HCEC 1CT (cell line): ENCODE results near the gene ST6GALNAC4.

Source experiments
- DNase-seq: peaks from one replicate; pipeline ENCODE4 v3.0.0-alpha.2; 2017

The ST6GALNAC4 gene

DNA sequence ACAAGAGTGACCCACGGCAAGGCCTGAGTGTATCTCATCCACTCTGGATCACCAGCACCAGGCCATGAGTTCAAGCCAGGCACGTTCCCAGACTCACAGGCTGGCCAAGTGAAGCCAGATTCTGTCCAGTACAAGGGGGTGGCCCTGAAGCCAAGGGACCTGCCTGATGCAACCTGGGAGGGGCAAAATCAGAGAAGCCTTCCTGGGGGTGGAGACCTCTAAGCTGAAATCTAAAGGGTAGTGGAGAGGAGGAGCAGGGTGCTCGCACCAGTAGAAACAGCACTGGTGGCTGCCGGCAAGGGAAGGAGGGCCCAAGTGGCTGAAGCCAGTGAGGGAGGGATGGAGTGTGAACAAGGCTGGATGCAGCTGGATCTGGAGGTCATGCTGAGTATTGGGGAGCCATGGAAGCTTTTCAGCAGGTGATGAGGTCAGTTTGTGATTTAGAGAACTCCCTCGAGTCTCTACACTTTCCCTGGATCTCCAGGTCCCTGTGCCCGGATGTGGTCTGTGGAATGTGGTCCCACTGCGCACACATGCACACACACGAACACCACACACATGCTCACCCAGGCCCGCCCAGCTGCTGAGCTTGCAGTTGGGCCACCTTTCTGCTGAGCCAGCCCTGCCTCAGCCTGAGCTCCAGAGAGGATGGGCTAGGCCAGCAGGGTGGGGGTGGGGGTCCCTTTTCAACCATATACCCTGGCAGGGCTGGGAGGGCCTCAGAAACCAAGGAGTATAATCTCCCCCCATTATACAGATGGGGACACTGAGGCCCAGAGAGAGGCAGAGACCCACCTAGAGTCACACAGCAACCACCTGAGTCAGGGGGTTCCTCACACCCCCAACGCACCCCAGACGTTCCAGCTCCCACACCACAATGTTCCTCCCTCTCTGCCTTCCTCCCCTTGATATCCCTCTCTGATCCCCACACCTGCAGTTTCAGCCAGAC lies 12.1 kb upstream of the ST6GALNAC4 start:
- DNase-seq: no peak

DNA sequence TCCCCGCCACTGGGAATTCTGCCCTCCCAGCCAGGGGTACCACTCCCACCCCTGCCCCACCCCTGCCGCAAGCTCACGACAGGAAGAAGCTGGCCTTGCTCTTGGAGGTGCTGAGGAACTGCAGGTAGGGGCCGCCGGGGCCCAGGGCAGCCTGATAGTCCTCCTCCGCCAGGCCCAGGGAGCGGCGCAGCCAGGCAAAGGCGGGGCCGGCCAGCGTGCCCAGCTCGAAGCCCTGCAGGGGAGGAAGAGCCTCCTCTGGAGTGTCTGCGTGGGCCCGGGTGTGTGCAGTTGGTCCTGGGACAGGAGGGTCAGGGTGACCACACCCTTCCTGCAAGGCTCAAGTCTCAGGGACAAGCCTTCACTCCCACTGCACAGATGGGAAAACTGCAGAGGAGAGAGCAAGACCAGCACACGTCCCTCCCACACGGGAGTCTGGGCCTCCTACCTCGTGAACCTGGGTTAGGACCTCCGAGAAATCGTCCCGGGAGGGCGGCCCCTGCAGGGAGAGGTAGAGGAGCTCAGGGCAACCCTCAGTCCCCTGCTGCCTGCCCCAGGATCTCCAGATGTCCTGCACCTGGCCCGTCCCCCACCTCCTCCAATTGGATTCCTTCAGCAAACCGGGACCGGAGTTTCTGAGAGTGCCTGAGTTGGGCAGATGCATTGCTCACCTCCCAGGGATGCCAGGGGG lies 11.3 kb upstream of the ST6GALNAC4 start:
- no peak for DNase-seq

DNA sequence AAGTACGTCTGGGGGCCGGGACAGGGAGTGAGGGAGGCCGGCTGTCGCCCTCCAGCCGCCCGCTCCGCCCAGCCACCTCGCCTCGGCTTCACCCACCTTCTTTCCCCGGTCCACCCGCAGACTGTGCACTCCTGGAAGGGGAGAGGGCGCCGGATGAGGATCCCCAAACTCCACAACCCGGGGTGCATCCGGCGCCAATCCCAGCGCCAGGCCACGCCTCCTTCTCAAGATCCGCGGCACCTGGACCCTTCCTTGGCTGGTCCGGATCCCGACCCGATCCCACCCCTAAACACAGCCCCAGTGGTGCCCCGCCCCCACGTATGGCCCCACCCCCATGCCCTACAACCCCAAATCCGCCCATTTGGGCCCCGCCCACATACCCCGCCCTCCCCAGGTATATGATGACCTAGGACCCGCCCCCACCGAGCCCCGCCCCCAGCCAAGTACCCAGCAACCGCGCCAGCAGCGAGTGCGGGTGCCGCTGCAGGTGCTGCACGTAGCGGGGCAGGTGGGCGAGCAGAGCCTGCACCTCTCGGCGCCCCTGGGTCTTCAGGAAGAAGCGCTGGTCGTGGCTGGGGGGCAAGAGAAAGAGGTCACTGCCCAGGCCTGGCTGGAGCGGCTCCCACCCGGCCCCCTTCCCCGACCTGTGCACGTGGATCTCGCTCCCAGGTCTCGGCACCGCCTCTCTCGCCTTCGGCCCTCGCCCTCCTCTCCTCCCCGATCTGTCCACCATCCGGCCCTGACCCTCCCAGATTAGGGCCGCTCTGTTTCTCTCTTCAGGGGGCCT lies 10.6 kb upstream of the ST6GALNAC4 start:
- no peak for DNase-seq

DNA sequence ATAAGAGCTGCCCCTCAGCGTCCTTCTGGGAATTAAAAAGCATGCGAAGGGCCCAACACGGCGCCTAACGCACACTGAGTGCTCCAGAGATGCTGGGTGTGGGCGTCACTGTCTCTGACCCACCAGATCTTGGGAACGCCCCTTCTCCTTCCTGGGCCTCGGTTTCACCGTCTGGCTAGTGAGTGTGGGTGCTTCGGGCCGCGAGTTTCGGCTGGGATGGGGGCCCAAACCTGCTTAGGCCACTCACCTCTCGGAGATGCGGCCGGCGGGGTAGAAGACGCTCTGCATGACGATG lies 10.0 kb upstream of the ST6GALNAC4 start:
- DNase-seq: no peak

DNA sequence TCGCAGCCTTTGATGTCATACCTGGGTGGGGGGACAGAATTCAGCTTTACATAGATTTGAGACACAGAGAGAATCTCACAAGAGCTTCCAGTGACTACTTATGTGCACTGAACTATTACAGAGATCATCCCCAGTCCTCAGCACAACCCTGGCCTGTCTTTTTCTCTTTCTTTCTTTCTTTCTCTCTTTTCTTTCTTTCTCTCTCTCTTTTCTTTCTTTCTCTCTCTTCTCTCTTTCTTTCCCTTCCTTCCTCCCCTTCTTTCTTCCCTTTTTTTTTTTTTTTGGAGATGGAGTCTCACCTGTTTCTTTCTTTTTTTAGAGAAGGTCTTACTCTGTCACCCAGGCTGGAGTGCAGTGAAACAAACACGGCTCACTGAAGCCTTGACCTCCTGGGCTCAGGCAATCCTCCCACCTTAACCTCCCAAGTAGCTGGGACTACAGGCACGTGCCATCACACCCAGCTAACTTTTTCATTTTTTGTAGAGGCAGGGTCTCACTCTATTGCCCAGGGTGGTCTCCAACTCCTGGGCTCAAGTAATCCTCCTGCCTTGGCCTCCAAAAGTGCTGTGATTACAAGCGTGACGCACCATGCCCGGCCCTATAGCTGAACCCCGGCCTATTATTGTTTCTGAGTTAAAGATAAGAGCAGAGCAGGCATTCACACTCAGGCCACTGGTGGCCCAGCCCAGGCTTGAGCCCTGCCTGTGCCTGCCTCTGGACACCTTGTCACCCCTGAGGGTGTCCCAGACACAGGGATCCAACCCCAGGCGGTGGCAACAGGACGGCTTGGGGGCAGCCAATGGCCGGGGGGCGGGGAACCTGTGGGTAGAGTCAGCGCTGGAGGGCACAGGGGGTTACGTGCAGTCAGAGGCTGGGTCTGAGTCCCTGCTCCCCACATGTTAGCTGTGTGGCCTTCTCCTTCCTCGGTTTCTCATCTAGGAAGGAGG lies 9.4 kb upstream of the ST6GALNAC4 start:
- DNase-seq: no peak

DNA sequence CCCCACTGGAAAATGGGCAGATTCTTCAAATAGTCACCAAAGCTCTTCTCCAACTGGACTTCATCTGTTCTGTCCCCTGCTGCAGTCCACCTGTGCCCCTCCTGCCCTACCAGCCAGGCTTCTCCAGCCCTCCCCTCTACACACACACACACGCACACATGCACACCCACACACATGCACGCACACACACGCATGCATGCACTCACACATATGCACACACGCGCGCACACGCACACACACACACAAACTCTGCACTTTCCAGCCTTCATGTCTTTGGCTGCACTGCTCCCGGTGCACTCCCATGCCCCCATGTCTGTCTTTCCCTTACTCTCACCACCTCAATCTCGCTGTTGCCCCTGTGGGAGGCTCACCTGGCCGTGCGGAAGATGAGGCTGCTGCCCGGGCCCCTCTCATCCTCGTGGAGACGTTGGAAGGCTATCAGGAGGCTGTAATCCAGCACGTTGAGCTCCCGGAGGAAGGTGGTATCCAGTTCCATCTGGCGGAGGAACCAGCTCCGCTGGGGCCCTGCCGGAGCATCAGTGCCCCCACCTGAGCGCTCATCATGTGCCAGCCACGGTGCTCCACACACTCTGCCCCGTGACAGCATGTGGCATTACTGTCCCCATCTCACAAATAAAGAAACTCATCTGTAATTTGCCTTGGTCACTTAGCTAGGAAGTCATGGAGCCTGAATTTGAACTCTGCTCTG lies 8.0 kb upstream of the ST6GALNAC4 start:
- no peak for DNase-seq

DNA sequence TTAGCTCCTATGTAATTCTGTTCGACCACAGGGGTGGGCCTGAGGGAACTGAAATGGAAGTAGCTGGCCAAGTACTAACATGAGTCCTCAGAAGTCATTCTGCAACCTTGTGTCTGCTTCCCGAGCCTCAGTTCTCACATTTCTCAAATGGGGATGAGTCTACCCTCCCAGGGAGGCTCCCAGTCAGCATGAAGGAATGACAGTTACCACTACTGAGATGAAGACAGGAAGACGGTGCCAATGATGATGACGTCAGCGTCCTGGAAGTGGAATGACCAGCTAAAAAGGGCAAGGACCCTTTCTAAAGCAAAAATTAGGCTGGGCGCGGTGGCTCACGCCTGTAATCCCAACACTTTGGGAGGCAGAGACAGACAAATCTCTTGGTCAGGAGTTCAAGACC lies 6.9 kb upstream of the ST6GALNAC4 start:
- DNase-seq: peak; percentile 95

DNA sequence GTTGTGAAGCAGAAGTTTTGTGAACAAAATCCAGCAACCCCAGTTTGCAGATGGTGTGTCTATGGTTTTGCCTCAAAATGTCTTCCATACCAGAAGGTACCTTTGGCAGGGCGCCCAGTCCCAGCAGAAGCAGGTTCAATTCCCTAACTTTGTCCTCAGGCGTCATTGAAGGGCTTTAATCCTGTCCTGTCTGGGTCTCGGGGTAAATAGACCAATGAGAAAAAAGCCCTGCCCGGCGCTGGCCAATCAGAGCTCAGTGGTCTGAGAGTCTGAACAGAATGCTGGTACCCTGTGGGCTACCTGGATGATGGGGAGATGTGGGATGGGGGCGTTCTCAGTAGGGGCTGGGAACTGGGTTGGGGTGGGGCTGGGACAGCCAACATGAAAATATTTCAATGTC lies 6.2 kb upstream of the ST6GALNAC4 start:
- DNase-seq: no peak

DNA sequence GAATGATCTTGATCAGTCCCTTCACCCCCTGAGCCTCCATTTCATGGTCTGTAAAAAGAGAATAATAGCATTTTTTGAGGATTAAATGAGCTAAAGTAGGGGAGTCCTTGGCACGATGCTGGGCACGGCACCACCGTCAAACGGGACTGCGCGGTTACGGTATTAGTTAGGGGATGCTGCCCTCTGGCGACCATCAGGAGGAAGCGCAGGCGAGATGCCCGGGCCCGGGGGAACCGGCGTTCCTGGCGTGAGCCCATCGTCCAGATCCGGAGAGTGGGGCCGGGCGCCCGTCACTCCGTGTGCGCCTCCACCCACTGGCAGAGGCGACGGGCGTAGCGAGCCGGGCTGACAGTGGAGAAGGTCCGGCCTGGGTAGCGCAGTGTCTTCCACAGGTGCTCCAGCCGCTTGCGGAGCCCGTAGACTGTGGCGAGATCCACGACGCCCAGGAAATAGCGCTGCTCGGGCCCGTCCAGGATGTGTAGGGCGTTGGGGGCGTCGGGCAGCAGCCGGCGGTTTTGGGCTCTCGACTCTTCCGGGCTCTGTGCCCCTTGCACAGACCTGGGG lies 4.8 kb upstream of the ST6GALNAC4 start:
- peak; percentile 54 for DNase-seq

DNA sequence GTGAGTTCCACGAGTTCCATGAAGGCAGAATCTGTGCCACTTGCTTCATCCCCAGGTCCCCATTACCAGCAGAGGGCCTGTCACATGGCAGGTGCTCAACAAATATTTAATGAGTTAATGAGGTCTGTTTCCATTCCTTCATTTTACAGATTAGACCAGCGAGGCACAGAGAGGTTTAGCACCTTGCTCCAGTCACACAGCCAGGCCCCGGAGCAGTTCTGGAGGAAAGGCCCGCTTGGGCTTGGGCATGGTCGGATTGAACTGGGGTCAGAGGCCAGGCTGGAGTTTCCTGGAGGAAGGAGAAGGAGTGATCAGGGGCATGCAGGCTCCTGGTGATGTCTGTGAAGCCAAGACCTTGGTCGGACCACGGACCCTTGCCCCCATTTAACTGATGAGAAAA lies 4.0 kb upstream of the ST6GALNAC4 start:
- DNase-seq: no peak

DNA sequence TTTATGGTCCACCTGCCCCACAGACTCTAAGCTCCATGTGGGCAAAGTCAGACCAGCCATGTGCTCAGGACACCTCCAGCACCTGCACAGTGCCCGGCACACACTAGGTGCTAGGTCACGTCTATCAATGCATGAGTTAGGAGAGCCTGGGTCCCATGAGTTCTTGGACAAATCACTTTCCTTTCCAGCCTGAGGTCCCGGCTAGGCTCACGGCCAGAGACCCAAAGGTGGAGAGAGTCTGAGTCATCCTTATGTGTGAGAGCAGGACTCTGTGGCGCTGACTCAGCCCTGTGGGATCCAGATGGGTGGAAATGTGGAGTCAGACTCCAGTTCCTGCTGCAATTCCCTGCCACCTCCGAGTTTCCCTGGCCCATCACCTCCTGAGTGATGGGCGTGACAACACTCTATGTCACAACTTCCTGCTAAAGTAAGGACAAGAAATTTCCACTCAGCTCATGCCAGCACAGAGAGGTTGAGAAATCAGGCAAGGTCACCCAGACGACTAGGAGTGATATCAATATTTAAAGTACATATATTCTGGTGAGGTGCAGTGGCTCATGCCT lies 2.5 kb upstream of the ST6GALNAC4 start:
- peak; percentile 99 for DNase-seq

DNA sequence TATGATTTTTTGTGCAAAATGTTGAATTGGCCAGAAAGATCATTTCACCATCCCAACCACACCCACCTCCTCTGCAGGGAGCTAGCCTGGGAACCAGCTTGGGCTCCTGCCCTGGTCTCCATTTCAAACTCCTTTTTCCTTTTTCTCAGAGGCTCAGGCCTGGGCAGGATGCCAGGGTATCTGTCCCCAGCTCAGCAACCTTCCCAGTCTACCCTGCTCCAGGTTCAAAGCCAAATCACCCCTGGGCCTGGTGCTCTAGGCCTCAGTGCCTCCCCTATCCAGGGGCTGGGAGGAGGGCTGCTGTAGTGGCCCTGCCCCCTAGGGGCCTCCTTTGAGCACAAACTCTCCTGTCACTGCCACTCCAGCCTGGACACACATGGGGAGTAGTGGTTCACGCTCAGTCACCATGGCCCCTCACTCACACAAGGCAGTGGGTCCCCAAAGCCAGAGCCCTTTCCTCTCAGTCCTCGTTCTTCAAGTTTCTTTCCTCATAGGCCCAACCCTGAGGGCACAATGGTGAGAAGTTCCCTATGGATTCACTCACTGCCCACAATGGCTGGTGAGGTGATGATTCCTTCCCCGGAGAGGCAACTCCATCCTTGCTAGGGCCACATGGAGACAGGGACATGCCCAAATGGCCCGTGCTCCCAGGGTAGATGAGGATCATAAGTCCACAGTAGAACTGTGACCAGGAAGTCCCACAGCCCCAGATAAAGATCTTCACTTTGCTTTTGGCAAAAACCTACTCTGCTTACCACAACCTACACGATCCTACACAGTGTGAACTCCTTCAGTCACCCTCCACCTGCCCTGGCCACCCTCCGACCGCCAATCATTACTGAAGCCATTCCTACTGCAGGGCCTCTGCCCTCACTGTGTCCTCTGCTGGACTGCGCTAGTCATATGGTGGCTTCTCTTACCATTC lies 1.6 kb upstream of the ST6GALNAC4 start:
- peak; percentile 42 for DNase-seq

DNA sequence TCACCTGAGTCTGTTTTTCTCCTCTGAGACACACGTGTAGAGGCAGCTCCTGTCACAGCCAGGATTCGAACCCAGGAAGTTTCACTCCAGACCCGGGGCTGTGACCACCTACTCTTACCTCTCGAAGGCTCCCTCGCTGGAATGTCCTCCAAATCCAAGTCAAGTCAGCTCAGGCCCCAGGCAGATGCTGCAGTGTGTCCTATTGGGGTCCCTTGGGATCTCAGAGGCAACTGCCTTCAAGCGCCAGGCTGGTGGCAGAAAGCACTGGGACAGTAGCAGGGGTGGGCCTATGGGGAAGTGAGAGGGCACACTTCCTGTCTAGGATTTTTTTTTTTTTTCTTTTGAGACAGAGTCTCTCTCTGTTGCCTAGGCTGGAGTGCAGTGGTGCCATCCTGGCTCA lies 762 bp upstream of the ST6GALNAC4 start:
- DNase-seq: no peak

DNA sequence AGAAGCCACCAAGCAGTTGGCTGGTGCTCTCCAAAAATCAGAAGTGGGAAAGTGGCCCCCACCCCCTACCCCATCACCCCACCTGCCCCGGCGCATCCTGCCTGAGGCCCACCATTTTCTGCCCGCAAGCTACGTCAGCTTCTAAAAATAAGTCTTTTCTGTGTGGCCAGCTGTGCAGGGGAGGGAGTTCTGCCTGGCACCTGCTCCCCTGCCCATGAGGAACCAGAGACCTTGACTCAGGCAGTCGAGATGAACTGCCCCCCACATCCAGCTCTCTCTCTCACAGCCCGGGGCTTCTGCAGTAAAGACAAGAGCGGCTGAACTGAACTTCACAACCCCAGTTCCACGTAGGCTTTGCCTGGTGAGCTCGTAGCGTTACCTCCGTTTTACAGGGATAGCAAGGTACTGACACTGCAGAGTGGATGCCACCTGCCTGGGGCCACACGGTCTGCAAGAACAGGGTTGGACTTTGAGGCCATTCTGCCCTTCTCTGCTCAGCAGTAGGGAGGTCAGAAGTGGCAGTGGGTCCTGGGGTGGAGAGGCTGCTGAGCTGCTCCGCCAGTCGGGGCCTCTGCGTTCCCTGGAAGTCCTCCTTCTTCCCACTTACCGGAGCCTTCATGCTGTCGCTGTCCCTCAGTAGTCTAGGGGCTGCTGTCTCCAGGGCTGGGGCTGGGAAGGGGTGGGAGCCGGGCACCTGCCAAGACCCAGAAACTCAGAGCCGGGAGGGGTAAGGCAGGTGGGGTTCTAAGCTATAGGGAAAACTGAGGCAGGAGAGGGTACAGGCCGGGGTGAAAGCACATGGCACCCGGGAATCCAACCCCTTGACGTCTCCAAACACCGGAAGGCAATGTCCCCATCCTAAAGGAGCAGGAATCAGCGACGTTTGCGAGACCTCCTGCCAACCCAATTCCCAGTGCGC lies 781 bp downstream of the ST6GALNAC4 start:
- no peak for DNase-seq

DNA sequence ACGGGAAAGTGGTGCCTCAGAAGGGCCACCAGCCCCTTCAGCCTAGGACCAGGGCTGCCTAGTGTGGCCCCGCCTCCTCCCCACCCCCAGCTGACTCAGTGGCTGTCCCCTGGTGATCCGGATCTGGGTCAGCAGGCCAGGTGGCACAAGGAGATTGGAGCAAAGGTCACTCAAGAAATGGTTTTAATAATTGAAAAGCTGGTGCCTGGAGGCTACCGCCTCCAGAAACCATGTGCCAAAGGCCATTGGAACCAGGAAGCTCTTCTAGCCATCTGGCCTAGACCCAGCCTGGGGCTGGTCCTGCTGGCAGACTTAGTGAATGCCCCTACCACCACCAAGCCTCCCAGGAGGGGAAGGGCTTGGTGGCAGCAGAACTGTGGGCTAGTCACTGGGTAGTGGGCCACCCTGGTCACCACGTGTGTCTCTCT lies 1.5 kb downstream of the ST6GALNAC4 start:
- no peak for DNase-seq

DNA sequence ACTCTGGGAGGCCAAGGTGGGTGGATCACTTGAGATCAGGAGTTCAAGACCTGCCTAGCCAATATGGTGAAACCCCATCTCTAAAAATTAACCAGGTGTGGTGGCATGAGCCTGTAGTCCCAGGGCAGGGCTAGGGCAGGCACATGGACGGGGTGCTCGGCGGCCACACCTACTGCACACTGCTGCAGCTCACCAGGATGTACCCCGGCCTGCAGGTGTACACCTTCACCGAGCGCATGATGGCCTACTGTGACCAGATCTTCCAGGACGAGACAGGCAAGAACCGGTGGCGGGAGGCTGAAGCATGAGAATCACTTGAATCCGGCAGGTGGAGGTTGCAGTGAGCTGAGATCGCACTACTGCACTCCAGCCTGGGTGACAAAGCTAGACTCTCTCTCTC lies 3.2 kb downstream of the ST6GALNAC4 start:
- DNase-seq: no peak

DNA sequence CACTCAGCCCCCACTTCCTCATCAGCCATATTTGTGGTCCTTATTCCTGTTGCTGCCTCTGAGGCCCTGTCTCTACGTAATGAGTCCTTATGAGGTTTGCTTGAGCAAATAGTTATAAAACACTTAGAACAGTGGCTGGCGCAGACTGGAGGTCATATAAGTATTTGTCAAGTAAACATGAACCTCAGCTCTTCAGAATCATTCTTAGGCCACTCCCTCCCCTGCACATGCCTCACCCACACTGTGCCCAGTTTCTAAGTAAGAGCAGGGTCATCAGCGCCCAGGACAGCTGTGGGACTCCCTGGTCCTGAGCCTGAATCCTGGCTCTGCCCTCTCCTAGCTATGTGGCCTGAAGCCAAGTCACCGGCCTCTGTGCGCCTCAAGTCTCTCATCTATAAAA lies 4.0 kb downstream of the ST6GALNAC4 start:
- no peak for DNase-seq

DNA sequence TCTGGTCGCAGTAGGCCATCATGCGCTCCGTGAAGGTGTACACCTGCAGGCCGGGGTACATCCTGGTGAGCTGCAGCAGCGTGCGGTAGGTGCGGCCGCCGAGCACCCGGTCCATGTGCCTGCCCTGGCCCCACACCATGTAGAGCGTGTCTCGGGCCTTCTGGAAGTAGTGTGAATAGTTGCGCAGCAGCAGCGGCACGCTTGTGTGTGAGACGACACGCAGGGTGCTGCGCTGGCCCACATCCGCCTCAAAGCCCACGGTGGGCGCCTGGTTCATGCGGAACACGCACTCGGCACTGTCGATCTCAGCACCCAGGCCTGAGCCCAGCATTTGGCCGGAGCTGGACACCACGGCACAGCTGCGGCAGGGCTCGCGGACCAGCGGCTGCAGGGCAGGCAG lies 4.5 kb downstream of the ST6GALNAC4 start:
- no peak for DNase-seq
